ENCODE measurements around the gene SELL. TPM values are rescaled to one million over a fixed set of nuclear protein-coding genes. Genes with fewer than 3 reads are reported as not detected.

Gene SELL
- total and polyA plus RNA-seq, 2 of the 8 experiments (the other 6 are each of a cell fraction or from before 2014, with no cell fraction given) = not detected

GRCh38 chr1:169647512-169647911 is 63.9 kb downstream of the SELL start:
- no peaks in the 10 kb centered on the region for H3K27me3 ChIP-seq (replicated peaks in 1 of 4; ENCODE audit: control insufficient read depth in 3 of 4, extremely low read depth in 1 of 4, insufficient read depth in 3 of 4, low read length in 3 of 4)
- H3K4me1 ChIP-seq (replicated peaks in 1 of 4; ENCODE audit: control insufficient read depth in 3 of 4, insufficient read depth in 4 of 4, low read length in 3 of 4) = no peaks in the 10 kb centered on the region
- no peaks in the 10 kb centered on the region for H3K9me3 ChIP-seq (ENCODE audit: insufficient read depth in 2 of 2, low read depth in 1 of 2, low read length in 1 of 2)
- no peak overlapping the region for H4K8ac ChIP-seq (ENCODE audit: extremely low read depth, insufficient read depth, low read length)
- H3K23ac ChIP-seq (ENCODE audit: insufficient read length) = no peak overlapping the region
- H2BK12ac ChIP-seq (ENCODE audit: low read depth, low read length) = no peak overlapping the region
- H3K79me1 ChIP-seq (ENCODE audit: low read depth, low read length) = no peaks in the 10 kb centered on the region
- H3K27ac ChIP-seq (ENCODE audit: low read depth, low read length) = no peak overlapping the region
- no peak overlapping the region for H2BK120ac ChIP-seq (replicated peaks; ENCODE audit: low read depth, low read length)
- H3K36me3 ChIP-seq (ENCODE audit: control insufficient read depth in 2 of 4, insufficient read depth in 4 of 4, low read length in 3 of 4) = no peaks in the 10 kb centered on the region
- H3K23me2 ChIP-seq (ENCODE audit: low read depth, low read length) = no peaks in the 10 kb centered on the region
- no peak overlapping the region for H2BK5ac ChIP-seq (ENCODE audit: low read depth, low read length)
- H4K91ac ChIP-seq (replicated peaks; ENCODE audit: insufficient read length, low read length) = no peak overlapping the region
- peaks cover 0 to 1% of the 10 kb centered on the region in 2 experiments for H4K20me1 ChIP-seq (replicated peaks in 1 of 2; ENCODE audit: control insufficient read depth in 1 of 2, insufficient read depth in 2 of 2, low read length in 2 of 2)
- no peak overlapping the region for H2AFZ ChIP-seq (ENCODE audit: low read length)
- ChIA-PET CTCF (ENCODE audit: partially characterized antibody) (interaction anchor here (1.6 kb wide), 1 partner anchor 65 kb away, joined by 3 read pairs; no protein-coding TSS in a partner anchor), POLR2A (ENCODE audit: partially characterized antibody) (no interaction called here)
- H3K4me2 ChIP-seq (ENCODE audit: insufficient read depth in 1 of 2, low read depth in 2 of 2, low read length in 2 of 2) = no peak overlapping the region
- H3K9ac ChIP-seq (replicated peaks in 1 of 4; ENCODE audit: extremely low read depth in 1 of 4, low read depth in 3 of 4, low read length in 3 of 4) = no peak overlapping the region
- no peak overlapping the region for H2BK20ac ChIP-seq (ENCODE audit: low read length)
- no peak overlapping the region for H3K4ac ChIP-seq (replicated peaks; ENCODE audit: insufficient read length, low read depth, low read length)
- no peak overlapping the region for H3K18ac ChIP-seq (ENCODE audit: extremely low read depth, low read length)
- TF ChIP-seq FOSL1 (IDR thresholded peaks at IDR 0.05; ENCODE audit: insufficient read depth, low read depth, low read length) (no peak), SAP30 (IDR thresholded peaks at IDR 0.05; ENCODE audit: insufficient read depth, insufficient replicate concordance, low read length) (no peak), SUZ12 (IDR thresholded peaks at IDR 0.05; ENCODE audit: low read length) (no peak), TAF7 (optimal IDR thresholded peaks at IDR 0.05; ENCODE audit: borderline replicate concordance, low read depth, low read length) (no peak)
- no peak overlapping the region for H3K4me3 ChIP-seq (ENCODE audit: extremely low read depth in 1 of 4, insufficient read depth in 2 of 4, low read depth in 3 of 4, low read length in 4 of 4)
- no peak overlapping the region for H2AK5ac ChIP-seq (ENCODE audit: low read depth, low read length)
- no peak for FAIRE-seq
- DNase-seq (ENCODE audit: low read depth in 1 of 2, low spot score in 2 of 2) = no peak
- no peak overlapping the region for H2BK15ac ChIP-seq (ENCODE audit: low read length)
- no peak overlapping the region for H4K5ac ChIP-seq (ENCODE audit: insufficient read length, low read depth, low read length)
- no peaks in the 10 kb centered on the region for H3K79me2 ChIP-seq (ENCODE audit: control insufficient read depth in 1 of 2, insufficient read depth in 2 of 2, low read length in 2 of 2)
- H3K14ac ChIP-seq (ENCODE audit: insufficient read length) = no peak overlapping the region
- H3K56ac ChIP-seq (replicated peaks; ENCODE audit: insufficient read length, low read depth, low read length) = no peak overlapping the region

Data from H1 (cell line).